NB4 (cell line): ENCODE data around the gene TEAD4.

Source experiments
- DNase-seq: peaks from one replicate; pipeline ENCODE4 v3.0.0; 2010; ENCODE audit warnings: low read depth
- H3K4me3 ChIP-seq: one replicate; pipeline ENCODE4 v1.5.1; 2011; ENCODE audit warnings: mild to moderate bottlenecking, low read depth, low read length, moderate library complexity
- MAX ChIP-seq: IDR thresholded peaks from 2 replicates; pipeline ENCODE4 v1.6.1; 2011; ENCODE audit warnings: low read depth, low read length
- MYC ChIP-seq: IDR thresholded peaks from 2 replicates; pipeline ENCODE4 v1.6.1; 2011; ENCODE audit warnings: low read depth, low read length
- POLR2A ChIP-seq: IDR thresholded peaks from 2 replicates; pipeline ENCODE4 v1.6.1; 2011; ENCODE audit warnings: mild to moderate bottlenecking; ENCODE audit not compliant: insufficient read length; ENCODE audit errors: extremely low read depth
- TF ChIP-seq, protein P1 (sequence below): IDR thresholded peaks from one replicate; pipeline ENCODE4 v1.5.1; 2012; ENCODE audit warnings: low read depth, low read length

The TEAD4 gene

GRCh38 chr12:3049611-3050249 lies 90.5 kb downstream of the TEAD4 start:
- DNase-seq, result no peak
- H3K4me3 ChIP-seq, result no peak overlapping the region
- TF ChIP-seq POLR2A (no peak), MYC (no peak), MAX (no peak)
- TF ChIP-seq, protein P1, sequence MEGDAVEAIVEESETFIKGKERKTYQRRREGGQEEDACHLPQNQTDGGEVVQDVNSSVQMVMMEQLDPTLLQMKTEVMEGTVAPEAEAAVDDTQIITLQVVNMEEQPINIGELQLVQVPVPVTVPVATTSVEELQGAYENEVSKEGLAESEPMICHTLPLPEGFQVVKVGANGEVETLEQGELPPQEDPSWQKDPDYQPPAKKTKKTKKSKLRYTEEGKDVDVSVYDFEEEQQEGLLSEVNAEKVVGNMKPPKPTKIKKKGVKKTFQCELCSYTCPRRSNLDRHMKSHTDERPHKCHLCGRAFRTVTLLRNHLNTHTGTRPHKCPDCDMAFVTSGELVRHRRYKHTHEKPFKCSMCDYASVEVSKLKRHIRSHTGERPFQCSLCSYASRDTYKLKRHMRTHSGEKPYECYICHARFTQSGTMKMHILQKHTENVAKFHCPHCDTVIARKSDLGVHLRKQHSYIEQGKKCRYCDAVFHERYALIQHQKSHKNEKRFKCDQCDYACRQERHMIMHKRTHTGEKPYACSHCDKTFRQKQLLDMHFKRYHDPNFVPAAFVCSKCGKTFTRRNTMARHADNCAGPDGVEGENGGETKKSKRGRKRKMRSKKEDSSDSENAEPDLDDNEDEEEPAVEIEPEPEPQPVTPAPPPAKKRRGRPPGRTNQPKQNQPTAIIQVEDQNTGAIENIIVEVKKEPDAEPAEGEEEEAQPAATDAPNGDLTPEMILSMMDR, result no peak

DNA sequence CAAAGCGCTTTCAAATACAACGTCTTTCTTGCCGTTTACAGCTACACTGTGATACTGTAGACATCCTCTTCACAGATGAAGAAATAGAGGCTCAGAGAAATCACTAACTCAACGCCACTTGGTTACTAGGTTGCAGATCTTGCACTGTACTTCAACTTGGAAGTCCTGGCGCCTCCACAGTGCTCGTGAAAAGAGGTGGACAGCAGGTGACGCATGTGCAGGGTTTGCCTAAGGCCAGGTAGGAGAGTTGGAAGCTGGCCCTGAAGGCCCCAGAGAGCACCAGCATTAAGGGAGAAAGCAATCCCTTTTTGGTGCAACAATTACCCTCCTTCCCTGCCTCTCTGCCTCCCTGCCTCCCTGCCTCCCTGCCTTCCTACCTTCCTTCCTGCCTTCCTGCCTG lies 95.2 kb downstream of the TEAD4 start:
- TF ChIP-seq POLR2A (no peak), MAX (no peak), MYC (no peak)
- TF ChIP-seq, protein P1, result no peak
- H3K4me3 ChIP-seq, result no peak overlapping the region
- no peak for DNase-seq

DNA sequence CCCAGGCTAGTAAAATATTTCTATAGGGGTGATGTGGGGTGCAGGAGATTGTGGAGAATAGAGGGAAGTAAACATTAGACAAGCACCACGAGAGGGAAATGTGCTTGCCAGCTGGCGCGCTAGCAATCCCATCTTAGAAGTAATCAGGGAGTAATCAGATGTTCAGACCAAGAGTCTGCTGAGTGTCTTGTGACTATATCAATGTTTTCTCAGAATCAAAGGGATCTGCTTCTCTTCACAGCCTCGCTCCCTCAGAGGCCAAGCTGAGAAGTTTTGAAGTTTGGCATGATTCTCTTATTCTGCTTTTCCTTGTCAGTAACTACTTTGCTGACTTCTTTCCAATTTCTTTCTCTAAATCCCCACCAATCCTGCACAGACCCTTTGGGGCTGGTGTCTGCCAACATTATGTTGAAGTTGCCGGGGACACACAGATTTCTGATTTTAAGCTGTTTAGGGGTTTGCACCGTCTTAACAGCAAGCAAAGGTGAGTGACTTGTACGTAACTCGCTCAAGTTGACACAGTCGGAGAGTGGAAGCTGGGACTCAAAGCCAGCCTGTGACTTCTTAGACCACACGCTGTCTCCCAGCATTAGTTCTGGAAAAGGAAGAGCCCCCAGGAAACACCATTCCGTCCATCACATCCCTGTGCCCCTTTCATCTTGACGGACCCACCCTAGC lies 96.0 kb downstream of the TEAD4 start:
- DNase-seq, result no peak
- no peak for TF ChIP-seq POLR2A
- TF ChIP-seq MYC, result no peak
- no peak for TF ChIP-seq MAX
- TF ChIP-seq, protein P1, result no peak
- no peak overlapping the region for H3K4me3 ChIP-seq

GRCh38 chr12:3055704-3056467 lies 96.7 kb downstream of the TEAD4 start:
- TF ChIP-seq POLR2A, result no peak
- TF ChIP-seq, protein P1, result no peak
- DNase-seq, result no peak
- no peak overlapping the region for H3K4me3 ChIP-seq

DNA sequence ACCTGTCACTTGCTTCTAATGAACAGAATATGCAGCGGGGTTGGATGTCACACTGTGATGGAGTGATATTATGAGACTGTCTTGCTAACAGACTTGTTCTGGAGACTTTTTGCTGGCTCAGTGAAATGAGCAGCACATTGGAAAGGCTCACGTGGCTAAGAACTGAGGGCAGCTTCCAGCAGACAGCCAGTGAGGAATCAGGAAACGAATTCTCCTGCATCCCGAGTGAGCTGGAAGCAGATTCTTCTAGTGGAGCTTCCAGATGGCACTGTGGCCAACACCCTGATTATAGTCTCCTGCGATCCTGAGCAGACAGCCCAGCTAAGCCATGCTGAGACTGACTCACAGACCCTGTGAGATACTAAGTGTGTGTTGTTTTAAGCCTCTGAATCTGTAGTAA lies 101.9 kb downstream of the TEAD4 start:
- TF ChIP-seq, protein P1, result no peak
- TF ChIP-seq MYC, result no peak
- TF ChIP-seq POLR2A, result no peak
- TF ChIP-seq MAX, result no peak
- H3K4me3 ChIP-seq, result no peak overlapping the region
- DNase-seq, result no peak
